GM19455 (cell line): ENCODE results near the gene CIB4.

ENCODE experiments used
- ATAC-seq: cut with Tn5 transposase; IDR thresholded peaks from one replicate; pipeline ENCODE4 v1.9.1; 2021; ENCODE audit not compliant: unreplicated experiment

Gene CIB4

DNA sequence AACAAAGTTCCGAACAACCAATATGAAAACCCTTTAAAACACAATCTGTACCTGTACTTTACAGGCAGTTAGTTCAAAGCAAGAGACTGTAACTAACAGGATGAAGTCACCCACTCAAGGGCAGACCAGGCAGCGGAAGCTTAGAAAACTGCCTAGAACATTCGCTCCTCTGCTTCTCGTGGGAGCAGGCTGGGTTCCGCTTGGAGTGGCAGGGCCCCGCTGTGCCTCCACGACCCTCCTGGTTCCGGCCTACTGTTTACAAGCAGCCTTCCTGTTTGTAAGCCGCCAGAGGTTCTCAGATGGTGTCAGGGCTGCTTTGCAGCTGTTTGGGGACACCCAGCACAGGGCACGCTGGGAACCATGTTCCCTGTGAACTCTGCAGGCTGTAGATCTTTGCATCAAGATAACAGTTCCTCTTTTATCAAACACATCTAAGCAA is 31.3 kb downstream of the CIB4 start:
- no peak for ATAC-seq

DNA sequence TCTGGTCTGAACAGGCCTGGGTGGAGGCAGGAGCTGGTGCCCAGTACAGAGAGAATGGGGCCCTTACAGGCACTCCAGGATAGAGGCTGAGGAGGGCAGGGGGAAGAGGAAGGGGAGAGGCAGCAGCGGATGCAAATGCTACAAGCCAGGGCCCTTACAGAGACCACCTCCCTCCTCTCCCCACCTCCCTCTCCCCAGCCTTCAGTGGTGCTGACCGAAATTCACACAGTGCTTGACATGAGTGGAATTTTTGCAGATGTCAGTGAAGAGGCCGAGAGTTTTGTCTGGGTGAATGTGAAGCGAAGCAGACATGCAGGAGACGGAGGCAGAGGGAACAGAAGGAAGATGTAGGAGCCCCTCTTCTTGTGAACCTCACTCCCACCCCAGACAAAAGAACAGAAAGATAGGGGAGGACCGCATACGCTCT is 31.9 kb downstream of the CIB4 start:
- ATAC-seq = no peak

DNA sequence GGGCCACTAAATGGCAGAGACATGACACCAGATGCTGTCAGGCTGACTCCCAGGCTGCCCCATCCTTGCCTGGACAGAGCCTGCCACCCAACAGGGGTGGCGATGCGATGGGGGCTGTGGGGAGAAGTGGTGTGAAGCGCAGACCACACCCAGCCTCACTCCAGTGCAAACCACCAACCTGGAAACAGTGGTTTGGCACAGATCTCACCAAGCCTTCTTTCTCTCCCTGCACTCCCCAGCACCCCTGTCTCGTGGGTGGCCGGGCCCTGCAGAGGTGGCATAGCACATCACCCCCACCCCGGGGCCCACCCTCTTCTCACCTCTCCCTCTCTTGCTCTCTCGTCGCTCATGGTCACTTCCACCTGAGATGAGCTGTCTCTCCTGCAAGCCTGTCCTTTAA is 32.6 kb downstream of the CIB4 start:
- no peak for ATAC-seq

DNA sequence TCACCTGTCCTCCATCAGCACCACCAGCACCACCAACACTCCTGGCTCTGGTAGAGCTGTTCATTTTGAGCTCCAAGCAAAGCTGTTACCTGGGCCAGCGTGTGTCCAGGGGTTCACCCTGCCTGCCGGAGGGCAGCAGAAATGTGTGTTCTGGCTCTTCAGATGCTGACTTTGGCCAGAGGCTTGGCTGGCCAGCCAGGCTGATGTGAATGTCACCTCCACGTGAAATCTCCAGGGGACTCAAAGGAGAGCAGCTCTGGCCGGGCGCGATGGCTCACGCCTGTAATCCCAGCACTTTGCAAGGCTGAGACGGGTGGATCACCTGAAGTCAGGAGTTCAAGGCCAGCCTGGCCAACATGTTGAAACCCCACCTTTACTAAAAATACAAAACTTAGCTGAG is 33.5 kb downstream of the CIB4 start:
- no peak for ATAC-seq

DNA sequence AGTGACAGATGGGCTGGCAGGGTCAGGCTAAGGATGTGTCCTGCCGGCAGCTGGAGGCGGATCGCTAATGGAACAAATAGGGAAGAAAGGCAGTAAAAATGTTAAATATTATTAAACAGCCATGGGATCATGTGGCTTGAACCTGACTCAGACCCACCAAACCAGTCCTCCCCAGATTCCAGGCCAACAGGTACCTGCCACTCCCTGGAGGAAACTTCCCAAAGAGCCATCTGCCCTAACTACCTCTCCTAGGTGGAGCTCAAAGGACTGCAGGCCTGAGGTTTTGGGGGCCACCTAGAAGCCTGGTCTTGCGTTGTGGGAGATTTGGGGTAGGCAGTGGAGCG is 34.3 kb downstream of the CIB4 start:
- ATAC-seq = no peak

DNA sequence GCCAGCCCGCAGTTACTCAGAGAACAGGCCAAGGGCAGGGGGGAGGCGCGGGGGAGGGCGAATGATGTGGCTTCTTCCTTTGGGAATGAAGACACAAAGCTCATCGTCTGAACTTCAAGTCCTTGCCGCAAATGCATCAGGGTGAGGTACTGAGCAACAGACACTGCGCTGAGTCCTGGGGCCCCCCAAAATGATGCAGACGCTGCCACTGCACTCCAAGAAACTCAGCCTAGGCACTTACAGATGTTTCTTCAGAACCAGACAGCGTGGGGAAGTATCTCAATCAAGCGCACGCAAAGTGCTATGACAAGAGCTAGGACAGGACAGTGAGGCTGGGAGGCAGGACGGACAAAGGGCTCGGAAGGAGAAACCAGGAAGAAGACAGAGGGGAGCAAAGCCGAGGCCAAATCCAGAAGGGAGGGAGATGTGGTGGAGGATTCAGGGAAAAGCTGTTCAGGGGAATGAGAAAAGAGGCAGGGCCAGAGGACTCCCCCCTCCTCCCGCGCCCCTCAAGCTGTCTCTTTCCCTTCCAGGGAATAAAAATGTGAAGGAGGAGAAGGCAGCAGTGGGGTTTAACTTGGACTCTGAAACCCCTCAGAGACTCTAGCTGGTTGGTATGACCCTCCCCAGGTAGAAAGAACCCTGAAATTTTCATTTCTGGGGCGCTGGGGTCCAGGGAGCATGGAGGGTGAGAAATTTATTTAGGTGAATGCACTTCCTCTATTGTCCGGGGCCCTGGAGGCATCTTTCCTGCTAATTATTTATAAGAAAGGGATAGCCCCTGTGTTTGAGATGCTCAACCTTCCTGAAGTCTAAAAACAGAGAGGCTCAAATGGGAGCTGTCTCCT is 34.9 kb downstream of the CIB4 start:
- ATAC-seq = no peak

DNA sequence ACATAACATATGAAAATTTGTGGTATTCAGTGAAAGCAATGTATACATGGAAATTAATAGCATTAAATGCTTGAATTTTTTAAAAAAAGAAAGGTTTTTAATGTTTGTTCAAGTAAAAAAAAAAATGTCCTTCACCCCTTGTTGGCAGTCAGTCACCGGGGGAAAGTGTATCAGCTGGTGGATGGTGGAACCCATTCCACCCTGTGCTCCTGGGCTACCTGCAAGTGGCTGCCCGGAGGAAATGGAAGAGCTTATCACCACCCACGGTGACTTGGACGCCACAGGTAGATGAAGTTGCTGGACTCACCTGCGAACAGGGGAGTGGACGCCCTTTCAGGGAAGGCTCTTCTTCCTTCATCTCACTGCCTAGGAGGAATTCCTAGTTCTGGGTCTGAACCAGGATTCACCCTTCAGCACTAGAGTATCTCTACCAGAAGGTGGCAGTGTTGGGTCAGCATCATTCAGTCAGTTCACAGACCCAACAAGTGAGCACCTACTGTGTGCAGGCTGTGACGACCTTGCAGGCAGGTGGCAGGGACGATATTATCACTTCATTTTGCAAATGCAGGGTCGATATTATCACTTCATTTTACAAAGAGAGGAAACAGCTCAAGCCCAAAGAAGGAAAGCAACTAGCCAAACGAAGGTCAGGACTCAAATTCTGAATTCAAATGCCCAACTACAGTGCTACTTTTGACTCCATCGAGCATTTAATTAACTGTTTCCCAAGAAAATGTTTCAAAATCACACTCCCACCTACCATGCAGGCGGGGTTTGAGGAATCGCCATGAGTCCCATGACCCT is 35.8 kb downstream of the CIB4 start:
- no peak for ATAC-seq

DNA sequence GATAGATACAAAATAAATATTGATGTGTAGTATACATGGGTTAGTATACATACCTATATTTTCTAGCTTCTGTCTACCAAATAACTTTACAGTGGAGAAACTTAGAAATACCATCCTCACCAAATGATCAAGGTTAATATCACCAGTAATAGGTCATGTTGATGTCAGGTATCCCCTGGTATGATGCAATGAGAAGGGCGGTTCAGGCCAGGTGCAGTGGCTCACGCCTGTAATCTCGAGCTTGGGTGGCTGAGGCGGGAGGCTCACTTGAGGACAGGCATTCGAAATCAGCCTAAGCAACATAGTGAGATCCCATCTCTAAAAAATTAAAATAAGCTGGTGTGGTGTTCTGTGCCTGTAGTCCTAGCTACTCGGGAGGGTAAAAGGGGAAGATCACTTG is 38.6 kb downstream of the CIB4 start:
- no peak for ATAC-seq

DNA sequence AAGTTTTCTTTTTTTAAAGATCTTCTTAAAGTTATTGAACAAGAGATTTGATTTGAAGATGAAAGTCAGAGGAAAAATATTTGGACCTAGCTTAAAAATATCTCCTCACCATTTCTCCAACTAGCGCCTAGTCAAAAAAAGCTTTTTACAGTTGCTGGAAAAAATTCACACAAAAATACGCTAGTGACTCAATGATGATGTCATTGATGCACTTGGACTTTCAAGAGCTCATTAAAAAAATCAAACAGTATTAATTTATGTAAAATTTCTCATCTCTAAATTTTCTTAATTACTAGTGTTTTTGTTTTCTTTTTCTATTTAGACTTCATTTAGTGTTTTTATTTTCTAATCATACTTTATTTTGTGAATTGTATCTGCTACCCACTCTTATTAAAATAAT is 41.8 kb downstream of the CIB4 start:
- ATAC-seq = no peak

DNA sequence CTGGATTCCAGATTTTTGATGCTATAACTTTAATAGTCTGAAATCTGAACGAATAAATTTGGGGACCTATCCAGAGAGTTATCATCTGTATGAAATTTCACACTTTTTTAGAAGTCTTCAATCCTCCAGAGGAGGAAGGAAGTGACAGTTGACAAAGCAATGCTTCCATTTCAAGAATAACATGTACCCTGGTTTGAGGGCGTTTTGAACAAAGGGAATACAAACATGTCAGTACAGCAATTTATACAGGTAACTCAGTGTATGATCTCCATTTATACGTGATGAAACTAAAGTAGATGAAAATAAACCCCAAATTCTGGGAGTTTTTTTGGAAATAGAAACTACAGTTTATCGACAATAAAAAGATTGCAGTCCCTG is 42.2 kb downstream of the CIB4 start:
- no peak for ATAC-seq

DNA sequence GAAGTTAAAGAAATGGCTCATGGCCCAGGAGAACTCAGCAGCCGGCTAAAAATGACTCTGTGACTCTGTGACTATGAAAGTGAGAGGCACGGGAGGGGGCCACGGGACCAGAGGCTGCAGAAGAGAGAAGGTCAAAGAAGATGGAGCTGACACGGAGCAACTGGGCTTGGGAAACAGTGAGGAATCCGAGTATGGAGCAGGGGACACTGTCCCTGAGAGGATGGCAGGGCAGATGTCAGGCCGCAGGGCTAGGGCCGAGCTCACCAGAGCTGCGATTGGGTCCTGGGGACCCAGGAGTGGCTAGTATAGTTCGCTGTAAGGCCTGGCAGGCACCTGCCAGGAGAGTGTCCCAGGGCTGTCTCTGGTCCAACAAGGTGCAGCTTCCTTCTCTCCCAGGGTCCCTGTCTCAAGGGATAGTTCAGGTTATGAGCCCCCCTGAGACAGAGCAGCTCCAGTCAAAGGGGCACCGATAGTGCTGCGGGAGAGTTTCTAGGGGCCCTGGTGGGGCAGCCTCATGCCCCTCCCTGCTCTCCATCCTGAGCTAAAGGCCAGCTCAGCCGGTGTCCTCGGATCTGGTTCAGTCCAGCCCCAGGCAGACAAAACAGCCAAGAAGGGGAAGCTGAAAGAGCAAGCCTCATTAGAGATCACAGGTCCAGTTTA is 42.7 kb downstream of the CIB4 start:
- ATAC-seq = no peak

DNA sequence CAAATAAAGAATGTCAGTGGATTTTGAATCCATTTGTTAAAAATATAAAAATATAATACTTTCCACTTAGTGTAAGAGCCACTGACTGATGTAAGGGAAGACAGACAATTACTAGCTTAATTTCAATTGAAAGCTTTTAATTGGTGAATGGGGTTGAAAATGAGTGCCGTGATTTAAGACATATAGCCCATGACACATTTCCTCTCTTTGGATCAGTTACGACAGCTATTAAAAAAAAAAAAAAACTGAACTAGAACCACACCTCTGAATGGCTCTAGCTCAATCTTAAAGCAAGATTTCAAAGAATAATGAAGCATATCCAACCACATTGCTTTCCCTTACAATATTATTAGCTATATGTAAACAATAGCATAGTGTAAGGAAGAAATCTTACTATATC is 44.0 kb downstream of the CIB4 start:
- ATAC-seq = no peak

DNA sequence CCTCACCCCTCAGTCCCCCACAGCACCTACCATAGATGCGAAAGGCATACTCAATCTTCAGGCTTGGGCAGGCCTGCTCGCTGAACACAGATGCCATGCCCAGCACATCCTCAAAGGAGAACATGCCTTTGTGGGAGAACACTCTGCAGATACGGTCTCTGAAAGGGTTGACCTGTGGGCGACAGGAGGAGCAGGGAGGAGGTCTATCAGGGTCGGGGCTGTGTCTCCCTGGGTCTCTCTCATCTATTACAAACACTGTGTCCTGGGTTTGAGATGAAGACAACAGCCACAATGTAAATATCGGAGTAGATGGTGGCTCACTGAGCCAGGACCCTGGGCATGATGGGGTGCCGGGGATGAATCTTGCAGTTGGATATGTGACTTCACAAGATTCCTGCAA is 46.0 kb downstream of the CIB4 start:
- ATAC-seq = no peak

DNA sequence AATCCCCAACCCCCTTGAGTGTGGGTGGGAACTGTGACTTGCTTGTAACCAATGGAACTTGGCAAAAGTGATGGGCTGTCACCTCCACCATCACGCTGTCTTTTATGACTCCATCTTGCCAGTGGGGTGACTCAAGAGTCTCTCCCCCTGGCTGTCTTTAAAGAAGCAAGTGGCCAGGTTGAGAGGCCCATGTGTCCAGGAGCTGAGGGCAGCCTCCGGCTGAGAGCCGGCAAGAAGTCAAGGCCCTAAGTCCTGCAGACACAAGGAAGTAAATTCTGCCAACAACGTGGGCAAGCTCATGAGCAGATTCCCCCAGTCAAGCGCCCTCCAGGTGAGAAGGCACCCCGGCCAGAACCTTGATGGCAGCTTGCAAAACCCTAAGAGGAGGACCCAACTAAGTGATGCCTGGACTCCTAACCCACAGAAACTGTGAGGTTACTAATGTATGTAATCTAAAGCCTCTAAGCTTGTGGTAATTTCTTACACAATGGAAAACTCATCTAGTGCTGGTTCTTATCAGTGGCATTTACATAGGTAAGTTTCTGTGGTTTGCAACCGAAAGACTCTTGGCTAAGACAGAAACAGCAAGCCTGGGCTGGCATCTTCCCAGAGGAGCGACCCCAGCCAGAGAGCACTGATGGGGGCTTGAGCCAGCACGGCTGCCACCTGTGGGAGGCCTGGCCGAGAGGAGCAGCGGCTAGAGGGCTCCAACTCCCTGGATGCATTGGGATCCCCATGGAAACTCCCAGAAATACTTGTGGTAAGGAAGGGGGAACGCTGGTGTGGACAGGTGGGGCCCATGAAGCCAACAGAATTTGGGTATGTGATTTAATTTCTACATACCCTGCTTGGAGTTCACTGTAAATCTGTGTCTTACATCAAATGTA is 49.3 kb downstream of the CIB4 start:
- ATAC-seq = no peak

DNA sequence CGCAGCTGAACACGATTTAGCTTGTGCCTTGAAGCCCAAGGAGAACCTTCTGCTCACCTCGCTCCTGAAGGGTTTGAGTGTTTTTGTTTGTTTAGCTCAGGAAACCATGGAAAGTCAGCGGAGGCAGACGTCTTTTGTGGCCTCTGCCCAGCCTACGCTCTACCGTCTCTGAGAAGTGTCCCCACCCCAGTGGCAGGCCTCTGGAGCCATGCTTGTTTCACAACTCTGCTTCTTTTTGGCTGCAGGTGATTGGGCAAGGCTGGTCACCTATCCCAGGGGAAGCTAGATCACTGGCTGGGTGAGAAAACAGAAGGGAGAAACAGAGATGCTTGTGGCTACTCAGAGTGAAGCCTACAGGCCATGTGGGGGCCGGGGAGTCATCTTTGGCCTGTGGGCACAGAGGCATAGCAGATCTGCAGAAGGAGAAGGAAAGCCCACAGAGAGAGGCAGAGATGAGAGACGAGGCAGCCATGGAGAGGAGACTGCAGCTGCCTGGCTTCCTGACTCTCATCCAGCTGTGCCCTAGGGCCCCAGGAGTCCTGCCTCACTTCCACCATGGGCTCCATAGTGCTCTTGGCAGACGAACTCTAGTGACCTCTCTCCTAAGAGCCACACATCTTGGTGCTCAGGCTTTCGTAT is 50.1 kb downstream of the CIB4 start:
- no peak for ATAC-seq

DNA sequence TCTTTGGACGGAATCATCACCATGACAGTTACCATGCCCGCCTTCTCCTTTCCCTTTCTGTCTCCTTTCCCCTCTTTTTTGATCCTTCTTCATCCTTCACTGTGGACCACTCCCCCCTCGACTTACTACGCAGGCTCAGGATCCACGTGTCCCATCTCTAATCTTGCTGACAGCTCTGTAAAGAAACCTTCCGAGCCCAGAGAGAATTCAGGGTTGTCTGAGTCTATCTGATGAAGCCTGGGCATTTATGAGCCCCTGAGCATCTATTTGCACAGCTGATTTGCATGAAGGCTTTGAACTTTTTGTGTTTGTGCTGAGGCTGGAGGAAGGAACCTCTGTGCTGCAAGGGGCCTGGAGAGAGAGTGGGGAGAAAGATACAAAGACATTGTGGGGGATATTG is 50.7 kb downstream of the CIB4 start:
- no peak for ATAC-seq

DNA sequence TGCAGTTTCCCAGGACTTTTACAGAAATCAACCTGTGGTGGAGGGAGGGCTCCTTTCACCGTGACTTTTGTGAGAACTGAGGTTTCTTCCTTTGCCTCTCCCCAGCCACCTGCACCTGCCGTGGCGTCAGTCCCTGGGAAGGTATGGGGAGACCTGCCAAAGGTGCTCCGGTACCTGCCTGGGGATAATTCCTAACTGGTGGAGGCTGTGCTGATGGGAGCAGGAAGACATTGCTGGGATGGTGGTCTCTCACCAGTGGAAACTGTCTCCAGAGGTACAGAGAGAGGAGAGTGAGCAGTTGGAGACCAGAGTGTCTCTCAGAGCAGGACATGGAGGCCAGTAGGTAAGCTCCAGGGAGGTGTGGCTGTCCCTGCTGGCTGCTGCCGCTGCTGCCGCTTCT is 52.6 kb downstream of the CIB4 start:
- ATAC-seq = no peak

DNA sequence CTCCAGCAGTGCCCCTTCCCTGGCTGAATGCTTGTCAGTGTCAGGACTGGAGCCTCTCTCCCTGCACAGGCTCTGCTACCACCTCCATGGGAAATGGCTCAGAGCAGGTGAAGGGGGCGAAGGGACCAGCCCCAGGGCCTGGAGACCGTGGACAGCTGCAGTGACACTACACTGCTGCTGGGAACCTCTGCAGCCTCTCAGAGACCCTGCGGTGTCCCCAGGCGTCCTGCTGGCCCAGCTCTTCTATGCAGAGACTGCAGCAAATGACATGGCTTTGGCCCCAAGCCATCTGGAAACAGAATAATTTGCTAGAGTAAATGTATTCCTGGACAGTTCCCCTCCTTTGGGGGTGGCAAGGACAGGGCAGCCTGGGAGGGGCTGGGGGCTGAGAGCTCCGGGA is 53.2 kb downstream of the CIB4 start:
- ATAC-seq = no peak

DNA sequence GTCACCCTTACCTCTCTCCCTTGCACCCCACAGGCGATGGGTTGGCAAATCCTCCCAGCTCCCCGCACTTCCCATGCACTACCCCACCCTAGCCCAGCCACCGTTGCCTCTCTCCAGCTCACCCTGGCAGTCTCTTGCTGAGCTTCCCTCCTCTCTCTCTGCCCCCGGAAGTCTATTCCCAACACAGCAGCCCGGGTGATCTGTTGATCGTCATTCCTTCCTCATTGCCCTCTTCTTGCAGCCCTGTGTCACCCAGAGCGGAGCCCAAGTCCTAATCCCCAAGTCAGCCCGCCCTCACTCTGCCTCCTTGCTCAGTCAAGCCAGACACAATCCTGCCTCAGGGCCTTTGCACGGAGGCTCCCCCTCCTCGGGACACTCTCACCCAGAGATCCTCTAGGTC is 55.2 kb downstream of the CIB4 start:
- ATAC-seq = no peak

DNA sequence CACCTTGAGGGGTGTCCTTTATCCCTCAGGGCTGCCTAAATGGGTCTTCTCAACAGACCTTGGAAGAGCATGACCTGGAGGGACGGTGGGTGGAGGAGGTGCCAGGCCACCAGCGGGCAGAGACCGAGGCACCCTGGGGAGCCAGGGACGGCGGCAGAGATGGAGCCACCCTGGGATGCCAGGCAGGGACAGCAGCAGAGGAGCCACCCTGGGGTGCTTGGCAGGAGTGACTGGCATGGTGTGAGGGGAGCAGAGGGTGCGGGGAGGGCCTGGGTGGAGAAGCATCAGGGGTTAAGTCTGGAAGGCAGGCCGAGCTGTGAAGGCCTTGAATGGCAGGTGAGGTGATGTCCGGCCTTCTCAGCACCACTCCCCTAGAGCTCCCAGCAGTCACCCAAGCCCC is 56.1 kb downstream of the CIB4 start:
- no peak for ATAC-seq

DNA sequence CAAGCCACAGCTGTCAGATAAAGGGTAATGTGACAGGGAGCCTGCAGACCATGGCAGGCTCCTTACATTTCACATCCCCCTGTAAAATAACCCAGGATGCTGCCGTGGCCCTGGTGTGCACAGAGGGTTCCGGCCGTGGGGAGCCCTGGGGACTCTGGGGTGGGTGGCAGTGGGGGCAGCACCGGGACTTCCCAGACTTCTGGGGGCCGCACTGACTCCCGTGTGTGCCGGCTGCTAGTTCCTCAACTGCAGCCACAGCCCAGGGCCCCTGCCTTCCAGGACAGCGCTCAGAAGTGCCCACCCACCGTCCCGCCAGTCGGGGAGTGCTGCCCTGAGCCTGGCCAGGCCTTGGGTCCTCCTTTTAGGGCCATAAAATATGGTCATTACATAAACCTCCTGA is 56.5 kb downstream of the CIB4 start:
- no peak for ATAC-seq
